Panc1 (cell line): ENCODE measurements around the gene PCSK5. TPM values are rescaled to one million over a fixed set of nuclear protein-coding genes. Genes with fewer than 3 reads are reported as not detected.

Source experiments
- ATAC-seq: fragments of 200-7000 bp; cut with Tn5 transposase; 2 replicates; pipeline ENCODE4 v1.9.1; 2020; ENCODE audit warnings: mild to moderate bottlenecking, moderate library complexity
- BruUV-seq: library from RNA; stranded (reverse); fragments of 400-500 nt; replicated peaks from 2 replicates; lab custom pipeline; 2021; lab: Mats Ljungman, UMichigan
- CTCF ChIA-PET: fragments of 300-600 bp; sonication (Branson Sonifier 250); formaldehyde crosslinking; loops from one replicate; lab custom pipeline; 2022; ENCODE audit warnings: antibody characterized with exemption; lab: Charles Lee
- POLR2A ChIA-PET: fragments of 300-600 bp; sonication (Branson Sonifier 250); formaldehyde crosslinking; loops from one replicate; lab custom pipeline; 2022; ENCODE audit warnings: antibody characterized with exemption; lab: Charles Lee
- DNase-seq: peaks from one replicate; pipeline ENCODE4 v3.0.0-alpha.2; 2010; ENCODE audit warnings: low read depth, low spot score
- H3K27ac ChIP-seq: 2 replicates; pipeline ENCODE4 v1.5.1; 2011; ENCODE audit warnings: mild to moderate bottlenecking, low read length, inconsistent platforms
- H3K27me3 ChIP-seq: fragments of 200-500 bp; sonication (Bioruptor generic); 2 replicates; pipeline ENCODE4 v1.6.0; 2014; ENCODE audit warnings: low read length, inconsistent platforms; ENCODE audit not compliant: control insufficient read depth, insufficient read depth
- H3K36me3 ChIP-seq: fragments of 200-500 bp; sonication (Bioruptor generic); 2 replicates; pipeline ENCODE4 v1.5.1; 2014; ENCODE audit warnings: inconsistent platforms, mild to moderate bottlenecking, low read length, moderate library complexity; ENCODE audit not compliant: control insufficient read depth, insufficient read depth
- H3K4me1 ChIP-seq: 2 replicates; pipeline ENCODE4 v1.5.1; 2011; ENCODE audit warnings: inconsistent platforms, mild to moderate bottlenecking, low read length, moderate library complexity; ENCODE audit not compliant: control insufficient read depth, insufficient read depth
- H3K4me3 ChIP-seq, 2 experiments: 2 replicates each; pipeline ENCODE4 v1.5.1; 2011 to 2012; ENCODE audit warnings: low read depth in 2 of 2, low read length in 2 of 2, mild to moderate bottlenecking in 2 of 2, inconsistent platforms in 1 of 2, moderate library complexity in 1 of 2
- H3K9me3 ChIP-seq: fragments of 200-500 bp; sonication (Bioruptor generic); 2 replicates; pipeline ENCODE4 v1.5.1; 2014; ENCODE audit warnings: low read depth, mild to moderate bottlenecking, inconsistent platforms, low read length, moderate library complexity; ENCODE audit not compliant: control insufficient read depth, insufficient read depth
- POLR2AphosphoS5 ChIP-seq: IDR thresholded peaks from 2 replicates; pipeline ENCODE4 v1.6.1; 2012; ENCODE audit warnings: mild to moderate bottlenecking, low read depth, low read length, moderate library complexity
- SIN3A ChIP-seq: IDR thresholded peaks from 2 replicates; pipeline ENCODE4 v1.6.1; 2012; ENCODE audit warnings: low read depth, mild to moderate bottlenecking, low read length, moderate library complexity, borderline replicate concordance; ENCODE audit not compliant: insufficient read depth
- TCF7L2 ChIP-seq: IDR thresholded peaks from 2 replicates; pipeline ENCODE4 v1.6.1; 2011; ENCODE audit warnings: mild to moderate bottlenecking, low read depth, low read length, inconsistent platforms
- in situ Hi-C: cut with HindIII; loops from 2 replicates; pipeline ENCODE4 v1.10.0; 2016; ENCODE audit warnings: low sequenced_read_pairs, low pct_unique_long_range_greater_than_20kb
- intact Hi-C: fragments of 100-400 bp; cut with micrococcal nuclease; formaldehyde crosslinking; loops from one replicate; pipeline ENCODE4 v1.10.0; 2022; ENCODE audit not compliant: unreplicated experiment
- total RNA-seq: library from RNA; stranded (reverse); gene quantifications from one replicate; pipeline ENCODE4 v1.2.1, GENCODE V29; 2021; ENCODE audit not compliant: unreplicated experiment
- TF ChIP-seq, protein P1 (sequence below): fragments of 450-650 bp; IDR thresholded peaks from 2 replicates; pipeline ENCODE4 v1.5.1; 2017; ENCODE audit warnings: mild to moderate bottlenecking
- TF ChIP-seq, protein P2 (sequence below), 2 experiments: IDR thresholded peaks; 2 replicates each; pipeline ENCODE4 v1.6.1; 2011 to 2012; ENCODE audit warnings: low read depth in 2 of 2, control low read depth in 1 of 2, low read length in 1 of 2, mild to moderate bottlenecking in 1 of 2, moderate library complexity in 1 of 2; ENCODE audit not compliant: insufficient read depth in 1 of 2

The PCSK5 gene
- total RNA-seq, 1 experiment from 2014 or later = 0.21 TPM

DNA sequence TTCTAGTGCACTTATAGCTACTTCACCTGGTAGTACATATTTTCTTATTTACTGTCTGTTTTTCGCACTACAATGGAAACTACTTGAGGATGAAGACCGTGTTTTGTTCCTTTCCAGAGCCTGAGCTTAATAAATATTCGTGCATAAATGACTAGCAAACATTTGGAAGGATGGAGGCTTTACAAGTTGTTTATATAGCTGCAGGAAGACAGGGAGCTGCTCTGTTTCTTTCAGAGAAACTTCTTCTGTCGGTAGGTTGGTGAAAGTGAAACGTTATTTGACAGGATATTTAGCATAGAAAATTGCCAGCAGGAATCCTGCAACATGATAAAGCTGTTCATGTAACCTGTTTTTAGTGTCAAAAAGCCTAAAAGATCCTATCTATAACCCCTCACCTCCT lies 210.6 kb downstream of the PCSK5 start:
- Histone ChIP-seq H3K36me3 (no peaks in the 10 kb centered on the region), H3K27ac (no peak overlapping the region), H3K4me1 (no peaks in the 10 kb centered on the region), H3K27me3 (no peaks in the 10 kb centered on the region), H3K9me3 (no peaks in the 10 kb centered on the region), H3K4me3 (no peak overlapping the region)
- BruUV-seq = no TSS peak
- ATAC-seq (no peak), DNase-seq (no peak)
- in situ Hi-C loops = no loop called here
- intact Hi-C loops = no loop called here
- TF ChIP-seq SIN3A (no peak), TCF7L2 (no peak), POLR2AphosphoS5 (no peak)
- TF ChIP-seq, protein P1, sequence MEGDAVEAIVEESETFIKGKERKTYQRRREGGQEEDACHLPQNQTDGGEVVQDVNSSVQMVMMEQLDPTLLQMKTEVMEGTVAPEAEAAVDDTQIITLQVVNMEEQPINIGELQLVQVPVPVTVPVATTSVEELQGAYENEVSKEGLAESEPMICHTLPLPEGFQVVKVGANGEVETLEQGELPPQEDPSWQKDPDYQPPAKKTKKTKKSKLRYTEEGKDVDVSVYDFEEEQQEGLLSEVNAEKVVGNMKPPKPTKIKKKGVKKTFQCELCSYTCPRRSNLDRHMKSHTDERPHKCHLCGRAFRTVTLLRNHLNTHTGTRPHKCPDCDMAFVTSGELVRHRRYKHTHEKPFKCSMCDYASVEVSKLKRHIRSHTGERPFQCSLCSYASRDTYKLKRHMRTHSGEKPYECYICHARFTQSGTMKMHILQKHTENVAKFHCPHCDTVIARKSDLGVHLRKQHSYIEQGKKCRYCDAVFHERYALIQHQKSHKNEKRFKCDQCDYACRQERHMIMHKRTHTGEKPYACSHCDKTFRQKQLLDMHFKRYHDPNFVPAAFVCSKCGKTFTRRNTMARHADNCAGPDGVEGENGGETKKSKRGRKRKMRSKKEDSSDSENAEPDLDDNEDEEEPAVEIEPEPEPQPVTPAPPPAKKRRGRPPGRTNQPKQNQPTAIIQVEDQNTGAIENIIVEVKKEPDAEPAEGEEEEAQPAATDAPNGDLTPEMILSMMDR = no peak
- TF ChIP-seq, protein P2, sequence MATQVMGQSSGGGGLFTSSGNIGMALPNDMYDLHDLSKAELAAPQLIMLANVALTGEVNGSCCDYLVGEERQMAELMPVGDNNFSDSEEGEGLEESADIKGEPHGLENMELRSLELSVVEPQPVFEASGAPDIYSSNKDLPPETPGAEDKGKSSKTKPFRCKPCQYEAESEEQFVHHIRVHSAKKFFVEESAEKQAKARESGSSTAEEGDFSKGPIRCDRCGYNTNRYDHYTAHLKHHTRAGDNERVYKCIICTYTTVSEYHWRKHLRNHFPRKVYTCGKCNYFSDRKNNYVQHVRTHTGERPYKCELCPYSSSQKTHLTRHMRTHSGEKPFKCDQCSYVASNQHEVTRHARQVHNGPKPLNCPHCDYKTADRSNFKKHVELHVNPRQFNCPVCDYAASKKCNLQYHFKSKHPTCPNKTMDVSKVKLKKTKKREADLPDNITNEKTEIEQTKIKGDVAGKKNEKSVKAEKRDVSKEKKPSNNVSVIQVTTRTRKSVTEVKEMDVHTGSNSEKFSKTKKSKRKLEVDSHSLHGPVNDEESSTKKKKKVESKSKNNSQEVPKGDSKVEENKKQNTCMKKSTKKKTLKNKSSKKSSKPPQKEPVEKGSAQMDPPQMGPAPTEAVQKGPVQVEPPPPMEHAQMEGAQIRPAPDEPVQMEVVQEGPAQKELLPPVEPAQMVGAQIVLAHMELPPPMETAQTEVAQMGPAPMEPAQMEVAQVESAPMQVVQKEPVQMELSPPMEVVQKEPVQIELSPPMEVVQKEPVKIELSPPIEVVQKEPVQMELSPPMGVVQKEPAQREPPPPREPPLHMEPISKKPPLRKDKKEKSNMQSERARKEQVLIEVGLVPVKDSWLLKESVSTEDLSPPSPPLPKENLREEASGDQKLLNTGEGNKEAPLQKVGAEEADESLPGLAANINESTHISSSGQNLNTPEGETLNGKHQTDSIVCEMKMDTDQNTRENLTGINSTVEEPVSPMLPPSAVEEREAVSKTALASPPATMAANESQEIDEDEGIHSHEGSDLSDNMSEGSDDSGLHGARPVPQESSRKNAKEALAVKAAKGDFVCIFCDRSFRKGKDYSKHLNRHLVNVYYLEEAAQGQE (IDR thresholded peaks at IDR 0.05; ENCODE audit: insufficient read depth in 1 of 2, low read depth in 2 of 2, low read length in 1 of 2) = no peak
- POLR2A ChIA-PET = no interaction called here
- CTCF ChIA-PET = no interaction called here

DNA sequence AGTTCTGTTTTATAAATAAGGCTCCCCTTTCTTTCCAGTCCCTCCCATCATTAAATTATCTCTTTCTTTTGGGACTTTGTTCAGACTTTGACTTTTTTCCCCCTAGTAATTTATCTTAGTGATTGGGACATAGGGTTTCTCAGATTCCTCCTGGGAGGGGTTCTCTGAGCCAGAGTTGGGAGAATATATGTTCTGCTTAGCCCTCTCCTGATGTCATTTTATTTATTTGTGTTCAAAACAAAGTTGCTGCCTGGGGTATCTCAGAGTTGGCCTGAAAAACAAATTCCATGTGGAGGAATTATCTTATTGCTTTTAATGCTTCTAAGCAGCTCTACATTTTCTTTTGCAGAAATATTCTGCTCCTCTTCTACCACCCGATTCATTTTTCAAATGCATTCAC lies 211.0 kb downstream of the PCSK5 start:
- no peak for TF ChIP-seq POLR2AphosphoS5
- TF ChIP-seq, protein P2 (IDR thresholded peaks at IDR 0.05; ENCODE audit: insufficient read depth in 1 of 2, low read depth in 2 of 2, low read length in 1 of 2) = no peak
- no peaks in the 10 kb centered on the region for H3K36me3 ChIP-seq
- in situ Hi-C loops = no loop called here
- no peaks in the 10 kb centered on the region for H3K9me3 ChIP-seq
- DNase-seq = no peak
- ChIA-PET POLR2A (no interaction called here), CTCF (no interaction called here)
- ATAC-seq = no peak
- H3K27me3 ChIP-seq = no peaks in the 10 kb centered on the region
- H3K4me3 ChIP-seq = no peak overlapping the region
- H3K27ac ChIP-seq = no peak overlapping the region
- H3K4me1 ChIP-seq = no peaks in the 10 kb centered on the region
- BruUV-seq = no TSS peak
- intact Hi-C loops = no loop called here
